GM13977 (cell line): ENCODE measurements around the gene MYOF.

ENCODE experiments used
- DNase-seq: peaks from one replicate; pipeline ENCODE4 v3.0.0; 2012; ENCODE audit warnings: low spot score
- CTCF ChIP-seq: IDR thresholded peaks from 2 replicates; pipeline ENCODE4 v1.5.1; 2012; ENCODE audit warnings: mild to moderate bottlenecking, control low read depth; ENCODE audit not compliant: insufficient read depth; ENCODE audit errors: extremely low read depth, missing control alignments
- in situ Hi-C: fragments of 300-500 bp; cut with MboI; formaldehyde crosslinking; loops from one replicate; pipeline ENCODE4 v1.12.0; 2022; ENCODE audit warnings: low sequenced_read_pairs, low pct_unique_long_range_greater_than_20kb, mixed read lengths, inconsistent platforms; ENCODE audit not compliant: unreplicated experiment

The MYOF gene

GRCh38 chr10:93271347-93271746 lies 210.8 kb downstream of the MYOF start:
- no peak for TF ChIP-seq CTCF
- no peak for DNase-seq
- in situ Hi-C loops, result no loop called here

GRCh38 chr10:93269281-93269680 lies 212.9 kb downstream of the MYOF start:
- DNase-seq, result no peak
- no peak for TF ChIP-seq CTCF
- in situ Hi-C loops, result no loop called here

- no peak for TF ChIP-seq CTCF
- in situ Hi-C loops, result no loop called here
- no peak for DNase-seq
These were observed 214.1 kb downstream of the MYOF start for GRCh38 chr10:93268021-93268420.

- peak; percentile 69 for DNase-seq
- in situ Hi-C loops, result no loop called here
- no peak for TF ChIP-seq CTCF
These were observed 214.6 kb downstream of the MYOF start for GRCh38 chr10:93267521-93267920.

- in situ Hi-C loops, result no loop called here
- DNase-seq, result no peak
- TF ChIP-seq CTCF, result no peak
These were observed 215.3 kb downstream of the MYOF start for GRCh38 chr10:93266858-93267257.

GRCh38 chr10:93261961-93262610 lies 220.0 kb downstream of the MYOF start:
- in situ Hi-C loops, result no loop called here
- DNase-seq, result no peak
- no peak for TF ChIP-seq CTCF

GRCh38 chr10:93261089-93261488 lies 221.0 kb downstream of the MYOF start:
- DNase-seq, result no peak
- in situ Hi-C loops, result no loop called here
- no peak for TF ChIP-seq CTCF
